ENCODE data around the gene KCND3.

KCND3 gene

GRCh38 chr1:111882559-111882958 is 106.9 kb downstream of the KCND3 start:
- Histone ChIP-seq H3K9me3 (no peaks in the 10 kb centered on the region), H3K36me3 (no peaks in the 10 kb centered on the region), H3K4me3 (ENCODE audit: low read depth in 1 of 2, low read length in 1 of 2) (no peak overlapping the region), H3K27ac (no peak overlapping the region), H3K27me3 (peaks cover 26% of the 10 kb centered on the region), H3K4me1 (ENCODE audit: control insufficient read depth in 1 of 2, insufficient read depth in 1 of 2, low read depth in 1 of 2, low read length in 1 of 2) (no peaks in the 10 kb centered on the region)
- TF ChIP-seq, protein P1, sequence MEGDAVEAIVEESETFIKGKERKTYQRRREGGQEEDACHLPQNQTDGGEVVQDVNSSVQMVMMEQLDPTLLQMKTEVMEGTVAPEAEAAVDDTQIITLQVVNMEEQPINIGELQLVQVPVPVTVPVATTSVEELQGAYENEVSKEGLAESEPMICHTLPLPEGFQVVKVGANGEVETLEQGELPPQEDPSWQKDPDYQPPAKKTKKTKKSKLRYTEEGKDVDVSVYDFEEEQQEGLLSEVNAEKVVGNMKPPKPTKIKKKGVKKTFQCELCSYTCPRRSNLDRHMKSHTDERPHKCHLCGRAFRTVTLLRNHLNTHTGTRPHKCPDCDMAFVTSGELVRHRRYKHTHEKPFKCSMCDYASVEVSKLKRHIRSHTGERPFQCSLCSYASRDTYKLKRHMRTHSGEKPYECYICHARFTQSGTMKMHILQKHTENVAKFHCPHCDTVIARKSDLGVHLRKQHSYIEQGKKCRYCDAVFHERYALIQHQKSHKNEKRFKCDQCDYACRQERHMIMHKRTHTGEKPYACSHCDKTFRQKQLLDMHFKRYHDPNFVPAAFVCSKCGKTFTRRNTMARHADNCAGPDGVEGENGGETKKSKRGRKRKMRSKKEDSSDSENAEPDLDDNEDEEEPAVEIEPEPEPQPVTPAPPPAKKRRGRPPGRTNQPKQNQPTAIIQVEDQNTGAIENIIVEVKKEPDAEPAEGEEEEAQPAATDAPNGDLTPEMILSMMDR (IDR thresholded peaks at IDR 0.05), result no peak

DNA sequence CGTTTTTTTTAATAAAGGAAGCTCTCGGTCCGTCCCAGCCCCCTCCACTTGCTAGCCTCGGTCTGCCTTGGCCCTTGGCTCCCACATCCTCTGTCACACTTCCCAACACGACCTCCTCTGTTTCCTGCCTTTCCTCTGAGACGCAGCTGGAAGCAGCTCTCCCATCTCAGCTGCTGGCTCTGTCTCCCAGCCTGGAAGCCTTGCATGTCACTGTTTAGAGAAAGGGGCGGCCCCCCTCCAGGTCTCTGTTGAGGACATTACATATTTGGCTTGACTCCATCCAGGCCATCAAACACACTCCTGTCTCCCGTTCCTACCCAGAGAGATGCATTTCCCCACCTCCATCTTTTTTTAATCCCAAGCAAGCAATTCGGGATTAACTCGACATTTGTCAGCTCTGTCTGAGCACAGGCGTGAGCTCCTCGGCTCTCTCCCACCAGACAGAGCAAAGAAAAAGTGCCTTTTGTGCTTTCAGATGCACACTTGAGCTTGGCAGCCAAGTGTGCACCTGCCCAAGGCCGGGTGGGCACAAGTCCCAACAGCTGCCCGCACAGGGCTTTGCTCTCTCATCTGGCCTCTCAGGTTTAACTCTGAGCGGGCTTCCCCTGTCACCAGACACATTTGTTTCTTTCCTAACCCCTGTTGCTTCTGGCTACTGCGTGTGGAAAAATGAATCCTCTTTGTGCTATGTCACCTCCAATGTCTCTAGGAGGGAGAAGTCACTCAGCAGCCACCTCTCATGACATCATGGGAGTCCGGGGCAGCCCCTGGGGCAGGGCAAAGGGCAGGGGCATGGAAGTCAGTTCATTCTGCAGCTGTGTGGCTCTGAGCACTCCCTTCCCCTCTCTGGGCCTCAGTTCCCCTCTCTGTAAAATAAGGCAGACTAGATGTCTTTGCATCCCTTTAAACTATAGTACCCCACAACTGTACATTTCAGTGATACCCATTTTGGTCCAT is 108.3 kb downstream of the KCND3 start:
- Histone ChIP-seq H3K27ac (no peak overlapping the region), H3K9me3 (no peaks in the 10 kb centered on the region), H3K4me3 (ENCODE audit: low read depth in 1 of 2, low read length in 1 of 2) (no peak overlapping the region), H3K36me3 (no peaks in the 10 kb centered on the region), H3K4me1 (ENCODE audit: control insufficient read depth in 1 of 2, insufficient read depth in 1 of 2, low read depth in 1 of 2, low read length in 1 of 2) (no peaks in the 10 kb centered on the region), H3K27me3 (peaks cover 16% of the 10 kb centered on the region)
- TF ChIP-seq, protein P1 (IDR thresholded peaks at IDR 0.05), result no peak

GRCh38 chr1:111879081-111879480 is 110.4 kb downstream of the KCND3 start:
- Histone ChIP-seq H3K27me3 (peaks cover 27% of the 10 kb centered on the region), H3K4me3 (ENCODE audit: low read depth in 1 of 2, low read length in 1 of 2) (no peak overlapping the region), H3K27ac (no peak overlapping the region)

GRCh38 chr1:111878649-111879048 is 110.8 kb downstream of the KCND3 start:
- peaks cover 31% of the 10 kb centered on the region for H3K27me3 ChIP-seq
- no peaks in the 10 kb centered on the region for H3K36me3 ChIP-seq
- H3K4me3 ChIP-seq (ENCODE audit: low read depth in 1 of 2, low read length in 1 of 2), result no peak overlapping the region
- TF ChIP-seq, protein P1 (IDR thresholded peaks at IDR 0.05), result no peak
- no peaks in the 10 kb centered on the region for H3K4me1 ChIP-seq (ENCODE audit: control insufficient read depth in 1 of 2, insufficient read depth in 1 of 2, low read depth in 1 of 2, low read length in 1 of 2)
- H3K9me3 ChIP-seq, result no peaks in the 10 kb centered on the region
- H3K27ac ChIP-seq, result no peak overlapping the region

More at GRCh38 chr1:111879081-111879480, 110.4 kb downstream of the KCND3 start:
- H3K9me3 ChIP-seq, result no peaks in the 10 kb centered on the region
- TF ChIP-seq, protein P1 (IDR thresholded peaks at IDR 0.05), result no peak
- no peaks in the 10 kb centered on the region for H3K36me3 ChIP-seq
- H3K4me1 ChIP-seq (ENCODE audit: control insufficient read depth in 1 of 2, insufficient read depth in 1 of 2, low read depth in 1 of 2, low read length in 1 of 2), result no peaks in the 10 kb centered on the region

GRCh38 chr1:111878091-111878490 is 111.4 kb downstream of the KCND3 start:
- Histone ChIP-seq H3K27ac (no peak overlapping the region), H3K4me3 (ENCODE audit: low read depth in 1 of 2, low read length in 1 of 2) (no peak overlapping the region), H3K9me3 (no peaks in the 10 kb centered on the region), H3K4me1 (ENCODE audit: control insufficient read depth in 1 of 2, insufficient read depth in 1 of 2, low read depth in 1 of 2, low read length in 1 of 2) (no peaks in the 10 kb centered on the region), H3K27me3 (peaks cover 31% of the 10 kb centered on the region), H3K36me3 (no peaks in the 10 kb centered on the region)
- TF ChIP-seq, protein P1 (IDR thresholded peaks at IDR 0.05), result no peak

Data from neutrophil (primary cell).